GM19463 (cell line): ENCODE measurements around the gene HBG1.
A peak's percentile ranks its signal among the peaks of the same experiment; 100 is the strongest.

Source experiments
- ATAC-seq: cut with Tn5 transposase; IDR thresholded peaks from one replicate; pipeline ENCODE4 v1.9.1; 2021; ENCODE audit warnings: mild to moderate bottlenecking, moderate library complexity; ENCODE audit not compliant: unreplicated experiment

HBG1 gene

GRCh38 chr11:5229356-5229755, 20.3 kb downstream of the HBG1 start:
- no peak for ATAC-seq

GRCh38 chr11:5228124-5228523, 21.5 kb downstream of the HBG1 start:
- ATAC-seq, result no peak

DNA sequence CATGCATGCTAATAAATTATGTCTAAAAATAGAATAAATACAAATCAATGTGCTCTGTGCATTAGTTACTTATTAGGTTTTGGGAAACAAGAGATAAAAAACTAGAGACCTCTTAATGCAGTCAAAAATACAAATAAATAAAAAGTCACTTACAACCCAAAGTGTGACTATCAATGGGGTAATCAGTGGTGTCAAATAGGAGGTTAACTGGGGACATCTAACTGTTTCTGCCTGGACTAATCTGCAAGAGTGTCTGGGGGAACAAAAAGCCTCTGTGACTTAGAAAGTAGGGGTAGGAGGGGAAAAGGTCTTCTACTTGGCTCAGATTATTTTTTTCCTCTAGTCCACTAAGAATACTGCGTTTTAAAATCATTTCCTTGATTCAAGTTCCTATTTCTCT, 22.0 kb downstream of the HBG1 start:
- ATAC-seq, result no peak

GRCh38 chr11:5226732-5227310, 22.8 kb downstream of the HBG1 start, which contains the start of gene HBB:
Gene HBB, minus strand, starts transcription at chr11:5227071. Its CDS starts 50 bp downstream, at chr11:5227021.
- no peak for ATAC-seq

GRCh38 chr11:5225480-5225871, 24.2 kb downstream of the HBG1 start:
- no peak for ATAC-seq

DNA sequence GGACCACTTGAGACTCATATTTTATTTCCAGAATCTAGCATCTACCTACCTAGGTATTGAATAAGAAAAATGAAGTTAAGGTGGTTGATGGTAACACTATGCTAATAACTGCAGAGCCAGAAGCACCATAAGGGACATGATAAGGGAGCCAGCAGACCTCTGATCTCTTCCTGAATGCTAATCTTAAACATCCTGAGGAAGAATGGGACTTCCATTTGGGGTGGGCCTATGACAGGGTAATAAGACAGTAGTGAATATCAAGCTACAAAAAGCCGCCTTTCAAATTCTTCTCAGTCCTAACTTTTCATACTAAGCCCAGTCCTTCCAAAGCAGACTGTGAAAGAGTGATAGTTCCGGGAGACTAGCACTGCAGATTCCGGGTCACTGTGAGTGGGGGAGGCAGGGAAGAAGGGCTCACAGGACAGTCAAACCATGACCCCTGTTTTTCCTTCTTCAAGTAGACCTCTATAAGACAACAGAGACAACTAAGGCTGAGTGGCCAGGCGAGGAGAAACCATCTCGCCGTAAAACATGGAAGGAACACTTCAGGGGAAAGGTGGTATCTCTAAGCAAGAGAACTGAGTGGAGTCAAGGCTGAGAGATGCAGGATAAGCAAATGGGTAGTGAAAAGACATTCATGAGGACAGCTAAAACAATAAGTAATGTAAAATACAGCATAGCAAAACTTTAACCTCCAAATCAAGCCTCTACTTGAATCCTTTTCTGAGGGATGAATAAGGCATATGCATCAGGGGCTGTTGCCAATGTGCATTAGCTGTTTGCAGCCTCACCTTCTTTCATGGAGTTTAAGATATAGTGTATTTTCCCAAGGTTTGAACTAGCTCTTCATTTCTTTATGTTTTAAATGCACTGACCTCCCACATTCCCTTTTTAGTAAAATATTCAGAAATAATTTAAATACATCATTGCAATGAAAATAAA, 24.8 kb downstream of the HBG1 start:
- ATAC-seq, result no peak

GRCh38 chr11:5223686-5224085, 26.0 kb downstream of the HBG1 start:
- no peak for ATAC-seq

GRCh38 chr11:5223146-5223545, 26.5 kb downstream of the HBG1 start:
- ATAC-seq, result no peak

GRCh38 chr11:5210376-5210885, 39.2 kb downstream of the HBG1 start:
- no peak for ATAC-seq

DNA sequence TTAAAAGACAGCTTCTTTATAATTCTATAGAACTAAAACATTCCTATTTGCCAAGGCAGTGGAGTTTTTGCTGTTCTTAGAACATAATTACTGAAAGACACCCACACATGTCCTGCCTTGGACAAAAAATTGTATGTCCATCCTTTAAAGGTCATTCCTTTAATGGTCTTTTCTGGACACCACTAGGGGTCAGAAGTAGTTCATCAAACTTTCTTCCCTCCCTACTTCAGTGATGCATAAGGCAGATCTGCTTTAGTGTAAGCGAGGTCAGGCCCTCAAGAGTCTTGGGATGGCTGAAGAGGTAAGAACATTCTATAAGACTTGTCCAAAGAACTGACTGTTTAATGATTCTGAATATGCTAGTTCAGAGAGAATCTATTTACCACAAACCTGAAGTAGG, 44.9 kb downstream of the HBG1 start:
- ATAC-seq, result peak; percentile 79

DNA sequence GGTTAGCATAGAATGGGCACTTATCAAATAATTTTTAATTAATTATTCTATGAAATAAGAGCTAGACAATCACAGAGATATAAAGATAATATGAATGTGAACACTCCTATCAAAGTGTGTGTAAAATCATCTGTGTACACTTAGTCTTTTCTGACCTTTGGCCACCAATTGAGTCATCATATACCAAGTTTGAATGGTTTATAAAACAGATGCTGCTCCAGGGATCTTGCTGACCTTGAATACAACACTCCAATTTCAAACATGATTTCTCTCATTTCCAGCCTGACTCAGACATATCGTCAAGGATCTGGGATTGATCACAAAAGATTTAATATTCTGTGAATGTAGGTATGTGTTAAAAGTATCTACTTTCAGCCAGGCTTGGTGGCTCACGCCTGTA, 46.3 kb downstream of the HBG1 start:
- no peak for ATAC-seq

DNA sequence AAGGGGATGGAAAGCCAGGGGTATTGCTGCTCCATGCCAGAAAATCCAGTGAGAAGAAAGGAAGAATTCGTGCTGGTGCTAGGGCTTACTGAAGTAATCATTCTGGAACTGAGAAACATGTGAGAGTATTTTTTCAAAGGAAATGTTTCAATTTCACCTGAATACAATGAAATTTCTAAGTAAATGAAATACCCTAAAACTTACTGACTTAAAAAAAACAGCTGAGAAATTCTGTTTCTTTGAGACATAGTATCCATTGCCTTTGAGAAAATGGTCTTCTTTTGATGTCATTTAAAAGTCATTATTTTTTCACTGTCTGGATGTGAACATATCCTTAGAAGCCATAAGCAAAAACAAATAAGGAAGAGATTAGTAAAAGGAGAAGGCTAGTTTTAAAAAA, 49.1 kb downstream of the HBG1 start, which contains the start of gene OR51V1:
TSS of gene OR51V1 (minus strand) at position 101 of the 400 bp plus-strand sequence. CDS start at position 101, 0 bp downstream.
- ATAC-seq, result no peak

- no peak for ATAC-seq
Observed at GRCh38 chr11:5198285-5198684, 51.4 kb downstream of the HBG1 start.
